MM.1S (cell line): Measurements from ENCODE around the gene ACE.

ENCODE experiments used
- DNase-seq: peaks from one replicate; pipeline ENCODE4 v3.0.0-alpha.2; 2015
- H2AFZ ChIP-seq: fragments of 300-600 bp; sonication (generic); 2 replicates; pipeline ENCODE4 v1.6.0; 2016; ENCODE audit warnings: antibody characterized with exemption, low read length
- H3F3A ChIP-seq: fragments of 300-600 bp; sonication (generic); 2 replicates; pipeline ENCODE4 v1.6.1; 2016; ENCODE audit warnings: mild to moderate bottlenecking, antibody characterized with exemption, low read length, moderate library complexity, mixed read lengths; ENCODE audit not compliant: insufficient read depth
- H3K27ac ChIP-seq: fragments of 300-600 bp; sonication (generic); 2 replicates; pipeline ENCODE4 v1.5.1; 2016; ENCODE audit warnings: mild to moderate bottlenecking, low read length
- H3K27me3 ChIP-seq: fragments of 300-600 bp; sonication (generic); replicated peaks from 2 replicates; pipeline ENCODE4 v1.6.0; 2016; ENCODE audit warnings: low read length; ENCODE audit not compliant: insufficient read depth
- H3K36me3 ChIP-seq: fragments of 300-600 bp; sonication (generic); replicated peaks from 2 replicates; pipeline ENCODE4 v1.6.1; 2016; ENCODE audit warnings: mild to moderate bottlenecking, low read length, mixed read lengths; ENCODE audit not compliant: insufficient read depth
- H3K4me1 ChIP-seq: fragments of 300-600 bp; sonication (generic); 2 replicates; pipeline ENCODE4 v1.6.1; 2016; ENCODE audit warnings: low read length, mixed read lengths
- H3K4me2 ChIP-seq: fragments of 300-600 bp; sonication (generic); 2 replicates; pipeline ENCODE4 v1.6.0; 2016; ENCODE audit warnings: low read depth, low read length
- H3K4me3 ChIP-seq: fragments of 300-600 bp; sonication (generic); 2 replicates; pipeline ENCODE4 v1.5.1; 2016; ENCODE audit warnings: low read length, mixed read lengths
- H3K79me2 ChIP-seq: fragments of 300-600 bp; sonication (generic); 2 replicates; pipeline ENCODE4 v1.6.1; 2016; ENCODE audit warnings: mixed run types, low read length, mixed read lengths
- H3K9ac ChIP-seq: fragments of 300-600 bp; sonication (generic); 2 replicates; pipeline ENCODE4 v1.6.1; 2016; ENCODE audit warnings: low read length, mixed read lengths
- H3K9me2 ChIP-seq: fragments of 300-600 bp; sonication (generic); replicated peaks from 2 replicates; pipeline ENCODE4 v1.6.1; 2016; ENCODE audit warnings: mild to moderate bottlenecking, low read length, mixed read lengths; ENCODE audit not compliant: insufficient read depth
- H3K9me3 ChIP-seq: fragments of 300-600 bp; sonication (generic); replicated peaks from 2 replicates; pipeline ENCODE4 v1.6.1; 2016; ENCODE audit warnings: mild to moderate bottlenecking, low read length, mixed read lengths; ENCODE audit not compliant: insufficient read depth
- H4K20me1 ChIP-seq: fragments of 300-600 bp; sonication (generic); 2 replicates; pipeline ENCODE4 v1.6.1; 2016; ENCODE audit warnings: mild to moderate bottlenecking, low read length, moderate library complexity, mixed read lengths; ENCODE audit not compliant: insufficient read depth
- EZH2 ChIP-seq: fragments of 300-600 bp; sonication (generic); optimal IDR thresholded peaks from 2 replicates; pipeline ENCODE3; 2017; ENCODE audit warnings: low read depth, mild to moderate bottlenecking, antibody characterized with exemption, low read length, mixed read lengths
- EZH2phosphoT487 ChIP-seq: fragments of 300-600 bp; sonication (generic); IDR thresholded peaks from 2 replicates; pipeline ENCODE4 v1.6.1; 2018; ENCODE audit warnings: antibody characterized with exemption, low read length
- TF ChIP-seq, protein P1 (sequence below): fragments of 300-600 bp; sonication (generic); IDR thresholded peaks from 2 replicates; pipeline ENCODE4 v1.5.1; 2016; ENCODE audit warnings: antibody characterized with exemption, low read length, mixed read lengths

ACE gene

GRCh38 chr17:63524051-63524450 lies 47.2 kb downstream of the ACE start:
- Histone ChIP-seq H3K4me1 (no peaks in the 10 kb centered on the region), H4K20me1 (no peaks in the 10 kb centered on the region), H3K36me3 (no peaks in the 10 kb centered on the region), H3K9me3 (no peaks in the 10 kb centered on the region), H3K9me2 (no peaks in the 10 kb centered on the region), H3K79me2 (no peaks in the 10 kb centered on the region), H3K27me3 (peaks cover 32% of the 10 kb centered on the region), H3K9ac (no peak overlapping the region), H3K4me3 (no peak overlapping the region), H3K4me2 (no peak overlapping the region), H2AFZ (no peak overlapping the region), H3F3A (no peaks in the 10 kb centered on the region), H3K27ac (no peak overlapping the region)
- DNase-seq, result no peak
- TF ChIP-seq EZH2, result no peak
- no peak for TF ChIP-seq EZH2phosphoT487
- TF ChIP-seq, protein P1, sequence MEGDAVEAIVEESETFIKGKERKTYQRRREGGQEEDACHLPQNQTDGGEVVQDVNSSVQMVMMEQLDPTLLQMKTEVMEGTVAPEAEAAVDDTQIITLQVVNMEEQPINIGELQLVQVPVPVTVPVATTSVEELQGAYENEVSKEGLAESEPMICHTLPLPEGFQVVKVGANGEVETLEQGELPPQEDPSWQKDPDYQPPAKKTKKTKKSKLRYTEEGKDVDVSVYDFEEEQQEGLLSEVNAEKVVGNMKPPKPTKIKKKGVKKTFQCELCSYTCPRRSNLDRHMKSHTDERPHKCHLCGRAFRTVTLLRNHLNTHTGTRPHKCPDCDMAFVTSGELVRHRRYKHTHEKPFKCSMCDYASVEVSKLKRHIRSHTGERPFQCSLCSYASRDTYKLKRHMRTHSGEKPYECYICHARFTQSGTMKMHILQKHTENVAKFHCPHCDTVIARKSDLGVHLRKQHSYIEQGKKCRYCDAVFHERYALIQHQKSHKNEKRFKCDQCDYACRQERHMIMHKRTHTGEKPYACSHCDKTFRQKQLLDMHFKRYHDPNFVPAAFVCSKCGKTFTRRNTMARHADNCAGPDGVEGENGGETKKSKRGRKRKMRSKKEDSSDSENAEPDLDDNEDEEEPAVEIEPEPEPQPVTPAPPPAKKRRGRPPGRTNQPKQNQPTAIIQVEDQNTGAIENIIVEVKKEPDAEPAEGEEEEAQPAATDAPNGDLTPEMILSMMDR, result no peak

DNA sequence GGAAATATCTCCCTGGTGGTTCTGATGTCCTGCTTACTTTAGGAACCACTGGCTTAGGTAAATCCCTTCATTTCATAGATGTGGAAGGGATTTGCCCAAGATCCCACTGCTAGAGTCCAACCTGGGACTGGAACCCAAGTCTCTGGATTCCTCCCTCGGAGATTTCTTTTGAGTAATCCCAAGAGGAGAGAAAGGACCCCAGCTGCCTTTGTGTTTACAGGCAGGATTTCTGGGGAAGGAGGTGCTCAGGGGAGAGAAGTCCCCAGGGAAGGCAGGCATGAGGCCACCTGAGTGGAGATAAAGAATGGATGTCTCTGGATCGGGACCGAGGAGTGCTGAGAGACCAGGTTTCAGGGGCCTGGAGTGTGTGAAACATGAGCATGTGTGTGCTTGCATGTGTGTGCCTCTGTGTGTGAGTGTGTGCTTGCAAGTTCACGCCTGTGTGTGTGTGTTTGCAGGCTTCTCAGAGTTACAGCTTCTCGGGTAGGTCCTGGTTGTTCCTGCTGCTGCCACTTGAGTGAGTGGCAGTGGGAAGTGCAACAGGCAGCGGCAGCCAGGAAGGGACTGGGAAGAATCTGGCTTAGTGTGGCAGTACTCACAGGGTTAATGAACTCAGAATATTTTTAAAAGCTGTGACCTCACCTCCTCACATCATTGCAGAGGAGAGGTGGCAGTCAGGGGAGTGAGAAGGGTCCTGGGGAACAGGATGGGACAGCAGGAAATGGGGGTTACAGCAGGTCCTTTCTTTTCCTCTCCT lies 48.5 kb downstream of the ACE start:
- Histone ChIP-seq H4K20me1 (no peaks in the 10 kb centered on the region), H3K4me1 (no peaks in the 10 kb centered on the region), H3K9me3 (no peaks in the 10 kb centered on the region), H3F3A (no peaks in the 10 kb centered on the region), H3K9me2 (no peaks in the 10 kb centered on the region), H3K4me3 (no peak overlapping the region), H3K36me3 (no peaks in the 10 kb centered on the region), H3K27me3 (peaks cover 32% of the 10 kb centered on the region), H3K9ac (no peak overlapping the region), H2AFZ (no peak overlapping the region), H3K27ac (no peak overlapping the region), H3K4me2 (no peak overlapping the region), H3K79me2 (no peaks in the 10 kb centered on the region)
- no peak for DNase-seq
- TF ChIP-seq EZH2phosphoT487 (no peak), EZH2 (no peak)
- TF ChIP-seq, protein P1, result no peak

DNA sequence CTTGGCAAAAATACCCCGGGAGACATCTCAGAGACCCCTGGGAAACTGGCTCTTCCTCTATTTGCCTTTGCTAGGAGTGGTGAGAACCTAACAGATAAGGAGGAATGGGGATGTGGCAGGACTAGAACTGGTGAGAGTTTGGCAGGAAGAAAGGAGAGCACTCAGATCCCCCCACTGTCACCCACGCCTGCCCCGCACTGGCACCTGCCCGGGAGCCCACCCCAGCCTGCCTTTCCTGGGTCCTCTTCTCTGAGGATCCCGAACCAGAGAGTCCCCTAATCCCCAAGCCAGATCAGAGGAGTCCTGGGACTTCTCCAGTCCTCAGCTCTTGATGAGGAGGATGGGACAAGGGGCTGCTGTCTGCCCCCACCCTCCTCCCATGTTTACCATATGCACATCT lies 50.0 kb downstream of the ACE start:
- Histone ChIP-seq H3K27me3 (peaks cover 32% of the 10 kb centered on the region), H3K9me2 (no peaks in the 10 kb centered on the region), H3K36me3 (no peaks in the 10 kb centered on the region), H3K4me3 (no peak overlapping the region), H3K9me3 (no peaks in the 10 kb centered on the region), H3K9ac (no peak overlapping the region), H3K4me2 (no peak overlapping the region), H3K4me1 (no peaks in the 10 kb centered on the region), H3K27ac (no peak overlapping the region), H4K20me1 (no peaks in the 10 kb centered on the region), H3F3A (no peaks in the 10 kb centered on the region), H2AFZ (no peak overlapping the region), H3K79me2 (no peaks in the 10 kb centered on the region)
- no peak for DNase-seq
- TF ChIP-seq, protein P1, result no peak
- no peak for TF ChIP-seq EZH2phosphoT487
- TF ChIP-seq EZH2, result no peak
